GM18858 (cell line): ENCODE measurements around the gene MYBPH.

Experiments used
- ATAC-seq: cut with Tn5 transposase; IDR thresholded peaks from one replicate; pipeline ENCODE4 v1.9.1; 2021; ENCODE audit not compliant: unreplicated experiment

Gene MYBPH

GRCh38 chr1:203150511-203151297 lies 24.9 kb downstream of the MYBPH start:
- no peak for ATAC-seq

GRCh38 chr1:203149188-203149840 lies 26.3 kb downstream of the MYBPH start:
- ATAC-seq: no peak

- ATAC-seq: no peak
These were observed 27.0 kb downstream of the MYBPH start for GRCh38 chr1:203148579-203148978.

DNA sequence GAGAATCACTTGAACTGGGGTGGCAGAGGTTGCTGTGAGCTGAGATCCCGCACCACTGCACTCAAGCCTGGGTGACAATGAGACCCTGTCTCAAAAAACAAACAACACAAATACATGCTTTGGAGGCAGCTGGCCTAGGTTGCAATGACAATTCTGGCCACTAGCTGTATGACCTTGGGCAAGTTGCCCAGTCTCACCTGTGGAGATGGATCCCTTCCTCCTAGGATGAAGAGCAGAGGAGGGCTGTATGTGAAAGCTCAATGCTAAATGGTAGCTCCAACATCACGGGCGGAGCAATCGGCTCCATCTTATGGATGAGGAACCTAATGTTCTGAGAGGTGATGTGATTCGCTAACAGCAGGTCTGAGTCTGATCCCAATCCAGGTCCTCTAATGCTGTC lies 27.5 kb downstream of the MYBPH start:
- no peak for ATAC-seq

DNA sequence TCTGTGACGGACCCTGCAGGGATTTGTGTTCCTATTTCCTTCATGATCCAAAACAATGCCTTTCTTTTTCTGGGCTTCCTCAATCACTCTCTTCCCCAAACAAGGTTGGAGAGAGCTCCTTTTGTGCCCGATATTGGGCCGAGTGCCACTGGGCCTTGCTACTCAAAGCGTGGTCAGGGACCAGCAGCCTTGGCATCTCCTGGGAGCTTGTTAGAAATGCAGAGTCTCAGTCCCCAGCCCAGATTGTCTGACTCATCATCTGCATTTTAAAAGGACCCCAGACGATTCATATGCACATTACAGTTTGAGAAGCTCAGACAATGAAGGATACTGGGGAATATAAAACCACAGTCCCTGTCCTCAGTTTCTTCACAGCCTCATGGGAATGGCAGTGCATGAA lies 28.2 kb downstream of the MYBPH start:
- ATAC-seq: no peak

DNA sequence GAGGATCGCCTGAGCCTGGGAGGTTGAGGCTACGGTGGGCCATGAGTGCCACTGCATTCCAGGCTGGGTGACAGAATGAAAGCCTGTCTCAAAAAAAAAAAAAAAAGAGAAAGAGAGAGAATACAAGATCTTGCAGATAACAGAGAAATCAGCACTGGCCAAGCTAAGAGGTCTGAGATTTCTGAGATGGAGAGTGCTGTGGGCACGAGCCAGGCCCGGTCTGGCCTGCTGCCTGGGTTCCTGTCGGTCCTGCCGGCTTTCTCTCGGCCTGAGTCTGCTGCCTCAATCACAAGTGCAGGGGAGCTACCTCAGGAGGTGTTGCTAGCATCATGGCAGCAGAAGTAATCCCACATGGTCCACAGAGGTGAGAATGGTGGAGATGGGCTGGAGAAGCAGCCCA lies 29.1 kb downstream of the MYBPH start:
- ATAC-seq: no peak

GRCh38 chr1:203146042-203146369 lies 29.6 kb downstream of the MYBPH start:
- no peak for ATAC-seq

GRCh38 chr1:203145321-203146041 lies 30.1 kb downstream of the MYBPH start:
- ATAC-seq: no peak

DNA sequence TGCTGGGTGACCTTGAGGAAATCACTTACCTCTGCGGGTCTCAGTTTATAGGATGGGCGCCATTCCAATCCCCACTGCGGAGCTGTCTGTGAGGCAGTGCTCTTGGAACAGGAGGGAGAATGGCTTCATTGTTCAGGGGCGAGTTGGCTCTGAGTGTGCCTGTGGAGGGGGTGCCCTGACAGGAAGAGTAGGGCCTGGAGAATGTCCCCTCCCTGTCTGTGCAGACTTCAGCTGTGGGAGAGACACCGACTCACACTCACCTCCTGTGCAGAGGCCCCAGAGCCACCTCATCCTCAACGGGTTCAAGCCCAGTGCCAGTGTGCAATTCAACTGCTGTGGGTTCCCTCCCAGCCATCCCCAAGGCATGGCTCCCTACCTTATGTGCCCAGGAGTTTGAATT lies 31.0 kb downstream of the MYBPH start:
- no peak for ATAC-seq

DNA sequence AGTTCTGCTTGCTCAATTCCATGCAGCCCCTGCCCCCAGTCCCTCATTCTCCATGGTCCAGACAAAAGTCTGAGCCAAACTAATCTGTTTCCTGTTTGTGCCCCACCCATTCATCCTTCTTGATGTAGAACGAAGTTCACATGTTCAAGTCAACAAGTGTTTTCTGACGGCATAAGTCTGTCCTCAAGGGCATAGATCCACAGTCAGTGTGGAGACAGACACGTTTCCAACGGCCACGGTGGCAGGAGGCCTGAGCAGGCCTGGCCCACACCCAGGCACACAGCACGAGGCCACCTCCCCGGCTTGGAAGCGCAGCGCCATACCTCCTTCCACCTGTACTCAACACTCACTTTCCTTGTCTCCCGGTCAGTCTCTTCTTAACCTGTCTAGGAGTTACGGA lies 32.0 kb downstream of the MYBPH start:
- ATAC-seq: no peak

DNA sequence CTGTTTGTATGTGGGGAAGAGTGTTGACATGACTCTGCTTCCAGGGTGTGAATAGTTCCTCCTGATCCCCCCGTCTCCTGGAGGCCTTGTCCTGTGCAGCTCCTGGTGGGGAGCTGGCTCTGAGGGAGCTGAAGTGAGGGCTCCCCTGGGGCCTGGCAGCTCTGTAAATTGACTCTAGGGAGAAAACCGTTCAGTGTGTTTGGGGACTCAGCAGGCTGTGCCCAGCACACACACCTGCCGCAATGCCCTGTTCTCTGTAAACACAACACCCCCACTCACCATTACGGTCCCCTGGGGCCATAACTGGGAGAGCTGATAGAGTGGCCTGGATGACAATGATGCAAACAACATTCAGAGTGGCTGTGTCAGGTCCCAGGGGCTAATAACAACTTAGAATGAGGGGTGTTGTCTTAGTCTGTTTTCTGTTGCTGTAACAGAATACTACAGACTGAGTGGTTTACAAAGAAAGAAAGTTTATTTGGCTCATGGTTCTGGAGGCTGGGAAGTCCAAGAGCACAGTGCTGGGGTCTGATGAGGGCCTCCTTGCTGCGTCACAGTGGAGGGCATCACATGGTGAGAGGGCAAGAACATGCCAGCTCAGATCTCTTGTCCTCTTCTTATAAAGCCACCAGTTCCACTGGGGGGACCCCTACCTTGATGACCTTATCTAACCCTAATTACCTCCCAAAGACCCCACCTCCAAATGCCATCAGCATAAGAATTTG lies 32.8 kb downstream of the MYBPH start:
- no peak for ATAC-seq

GRCh38 chr1:203142124-203142523 lies 33.5 kb downstream of the MYBPH start:
- ATAC-seq: no peak

- ATAC-seq: no peak
These were observed 34.7 kb downstream of the MYBPH start for GRCh38 chr1:203140743-203141520.

GRCh38 chr1:203139976-203140475 lies 35.6 kb downstream of the MYBPH start:
- no peak for ATAC-seq

DNA sequence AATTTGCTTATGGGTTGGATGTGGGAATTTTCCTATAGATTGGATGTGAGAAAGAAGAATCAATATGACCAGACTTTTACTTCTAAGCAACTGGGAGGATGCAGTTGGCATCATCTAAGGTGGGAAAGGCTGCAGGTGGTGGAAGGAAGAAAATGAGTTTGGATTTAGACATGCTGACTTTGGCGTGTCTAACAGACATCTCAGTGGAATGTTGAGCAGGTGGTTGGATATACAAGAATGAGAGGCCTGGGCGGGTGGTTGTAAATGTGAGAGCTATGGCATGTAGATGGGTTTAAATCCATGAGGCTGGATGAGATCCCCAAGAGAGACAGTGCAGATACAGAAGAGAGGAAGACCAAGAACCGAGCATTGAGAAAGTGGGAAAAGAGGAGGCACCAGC lies 37.6 kb downstream of the MYBPH start:
- ATAC-seq: no peak

DNA sequence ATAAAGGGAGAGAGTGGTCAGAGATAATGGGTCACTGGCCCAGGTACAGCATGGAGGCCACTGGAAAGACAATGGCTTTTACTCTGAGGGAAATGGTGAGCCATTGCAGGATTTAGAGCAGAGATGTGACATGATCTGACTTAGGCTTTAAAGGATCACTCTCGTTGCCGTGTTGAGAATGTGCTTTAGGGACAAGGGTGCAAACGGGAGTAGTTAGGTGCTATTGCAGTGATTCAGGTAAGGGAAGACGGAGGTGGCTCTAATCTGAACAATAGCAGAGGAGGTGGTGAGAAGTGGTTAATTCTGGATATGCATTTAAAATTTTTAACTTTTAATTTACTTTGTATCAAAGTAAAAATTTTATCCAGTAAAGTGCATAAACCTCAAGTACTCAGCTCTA lies 38.3 kb downstream of the MYBPH start:
- no peak for ATAC-seq

DNA sequence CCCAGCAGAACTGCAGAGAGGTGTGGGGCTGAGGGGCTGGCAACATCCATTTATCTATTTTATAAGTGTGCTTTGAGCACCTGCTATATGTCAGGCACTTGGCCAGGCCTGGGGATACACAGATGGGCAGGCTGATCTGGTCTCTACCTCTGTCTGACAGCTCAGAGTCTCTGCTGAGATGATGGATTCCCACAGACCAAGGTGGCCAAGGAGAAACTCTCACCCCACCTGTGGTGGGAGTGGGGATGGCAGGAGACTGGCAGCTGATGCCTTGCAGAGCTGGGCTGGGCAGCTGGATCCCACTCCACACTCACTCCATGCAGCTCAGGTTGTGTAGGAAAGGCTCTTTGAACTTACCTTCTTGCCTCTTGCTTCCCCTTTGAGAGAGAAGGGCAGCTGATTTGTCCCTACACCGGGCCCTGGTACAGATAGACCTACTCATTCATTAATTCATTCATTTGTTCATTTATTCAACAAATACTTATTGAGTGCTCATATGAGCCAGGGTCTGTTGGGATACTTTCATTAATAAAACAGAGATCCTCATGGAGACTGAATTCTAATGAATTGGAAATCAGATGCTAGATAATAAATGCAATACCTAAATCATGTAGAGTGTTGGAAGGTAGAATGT lies 39.1 kb downstream of the MYBPH start:
- no peak for ATAC-seq

DNA sequence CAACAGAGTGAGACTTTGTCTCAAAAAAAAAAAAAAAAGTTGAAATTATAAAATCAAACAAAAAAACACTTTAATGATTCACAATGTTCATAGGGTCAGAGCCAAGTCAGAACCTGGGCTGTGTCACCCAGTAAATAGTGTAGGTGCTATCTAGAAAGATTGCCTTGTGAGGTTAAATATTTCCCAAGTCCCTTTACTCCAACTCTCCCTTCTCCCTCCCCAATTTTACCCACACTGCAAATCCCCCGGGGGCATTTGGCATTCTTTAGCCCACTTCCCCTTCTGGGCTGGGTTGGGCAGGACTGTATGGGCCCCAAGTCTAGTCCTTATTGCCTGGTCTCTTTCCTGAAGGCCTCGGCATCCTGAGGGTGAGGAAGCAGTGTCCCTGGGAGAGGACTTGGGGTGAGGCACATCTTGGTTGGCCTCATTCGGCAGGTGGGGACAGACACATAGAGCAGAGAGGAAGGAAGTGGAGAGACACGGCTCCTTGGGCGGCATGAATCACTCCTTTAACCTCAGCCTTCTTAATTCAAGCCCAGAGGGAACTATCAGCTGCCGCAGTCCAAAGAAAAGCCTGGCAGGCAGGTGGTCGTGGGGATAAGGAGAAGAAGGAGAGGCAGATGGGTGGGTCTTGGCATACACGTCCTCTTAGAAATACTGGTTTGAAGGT lies 39.9 kb downstream of the MYBPH start:
- no peak for ATAC-seq

DNA sequence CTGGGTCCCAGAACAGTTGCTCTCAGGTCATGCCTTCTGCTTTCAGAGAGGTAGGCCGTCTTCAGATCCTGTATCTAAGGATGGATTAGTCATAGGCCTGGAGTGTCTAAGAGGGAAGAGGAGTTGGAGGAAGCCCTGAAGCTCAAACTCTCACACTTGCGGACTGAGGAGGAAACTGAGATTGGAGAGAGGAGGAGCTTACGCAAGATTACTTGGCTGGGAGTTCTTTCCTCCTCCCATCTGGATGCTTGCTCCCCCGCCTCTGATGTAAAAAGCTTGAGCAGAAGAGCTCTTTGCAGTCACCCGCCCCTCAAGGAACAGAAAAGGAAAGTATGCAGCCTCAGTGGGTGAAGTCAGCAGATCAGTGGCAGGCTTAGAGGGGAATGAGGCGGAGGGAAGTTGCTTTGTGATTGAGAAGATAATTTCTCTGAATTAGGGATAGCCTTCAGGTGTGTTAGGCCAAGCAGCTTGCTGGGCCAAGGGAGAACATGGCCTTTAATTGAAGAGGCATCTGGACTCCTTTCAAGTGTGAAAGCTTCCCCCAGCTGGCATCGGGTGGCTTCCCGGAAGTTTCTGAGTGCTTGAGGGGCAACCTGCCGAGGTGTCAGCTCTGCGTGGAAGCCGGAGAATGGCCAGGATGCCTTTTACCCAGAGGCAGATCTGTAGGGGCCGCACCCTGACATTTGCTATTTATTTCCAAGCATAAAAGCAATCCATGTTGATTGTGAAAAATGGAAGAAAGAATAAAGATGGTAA lies 41.5 kb downstream of the MYBPH start:
- no peak for ATAC-seq
